ENCODE measurements around the gene SMIM45.

The SMIM45 gene

DNA sequence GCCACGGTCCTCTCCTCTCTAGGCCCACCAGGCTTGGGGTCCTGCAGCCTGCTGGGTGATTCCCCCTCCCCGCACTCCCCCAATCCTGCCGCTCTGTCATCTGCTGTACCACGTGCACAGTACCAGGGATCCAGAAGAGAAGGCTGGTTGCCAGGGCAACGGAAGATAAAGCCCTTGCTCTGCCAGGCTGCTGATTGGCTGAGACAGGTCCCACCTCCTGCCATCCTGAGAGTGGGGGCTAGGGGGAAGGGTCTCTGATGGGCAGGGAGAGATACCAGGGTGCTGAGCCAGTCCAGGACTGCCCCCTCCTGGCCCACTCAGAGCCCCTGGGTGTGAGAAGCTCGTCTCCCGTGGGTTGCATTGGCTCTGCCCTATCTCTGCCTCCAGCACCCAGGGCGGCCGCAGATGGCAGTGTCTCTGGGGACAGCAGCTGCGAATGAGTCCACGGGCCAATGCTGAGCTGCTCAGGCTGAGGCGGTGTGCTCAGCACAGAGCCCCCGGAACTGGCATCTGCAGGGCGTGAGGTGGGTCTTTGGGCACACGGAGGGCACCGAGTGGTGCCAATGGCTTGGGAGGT is at the start of gene SMIM45:
TSS of gene SMIM45 (plus strand) at position 253 of the 577 bp plus-strand sequence.
- DNase-seq, result no peak

DNA sequence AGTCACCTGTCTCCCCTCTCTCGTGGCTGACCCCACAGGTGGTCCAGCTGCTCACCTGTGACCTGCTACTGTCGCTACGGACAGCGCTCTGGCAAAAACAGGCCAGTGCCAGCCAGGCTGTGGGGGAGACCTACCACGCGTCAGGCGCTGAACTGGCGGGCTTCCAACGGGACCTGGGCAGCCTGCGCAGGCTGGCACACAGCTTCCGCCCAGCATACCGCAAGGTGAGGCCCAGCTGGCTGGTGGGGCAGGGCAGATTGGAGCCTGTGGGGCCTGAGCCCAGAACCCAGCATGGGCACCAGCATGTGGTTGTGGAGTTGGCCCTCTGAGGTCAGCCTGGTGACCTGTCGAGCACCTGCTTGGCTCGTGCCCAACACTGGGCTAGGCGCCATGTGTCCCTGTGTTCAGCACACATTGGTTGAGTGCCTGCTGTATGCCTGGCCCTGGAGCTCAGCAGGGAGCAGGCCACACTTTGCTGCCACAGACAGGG is 49.0 kb upstream of the SMIM45 start:
- no peak for DNase-seq

DNA sequence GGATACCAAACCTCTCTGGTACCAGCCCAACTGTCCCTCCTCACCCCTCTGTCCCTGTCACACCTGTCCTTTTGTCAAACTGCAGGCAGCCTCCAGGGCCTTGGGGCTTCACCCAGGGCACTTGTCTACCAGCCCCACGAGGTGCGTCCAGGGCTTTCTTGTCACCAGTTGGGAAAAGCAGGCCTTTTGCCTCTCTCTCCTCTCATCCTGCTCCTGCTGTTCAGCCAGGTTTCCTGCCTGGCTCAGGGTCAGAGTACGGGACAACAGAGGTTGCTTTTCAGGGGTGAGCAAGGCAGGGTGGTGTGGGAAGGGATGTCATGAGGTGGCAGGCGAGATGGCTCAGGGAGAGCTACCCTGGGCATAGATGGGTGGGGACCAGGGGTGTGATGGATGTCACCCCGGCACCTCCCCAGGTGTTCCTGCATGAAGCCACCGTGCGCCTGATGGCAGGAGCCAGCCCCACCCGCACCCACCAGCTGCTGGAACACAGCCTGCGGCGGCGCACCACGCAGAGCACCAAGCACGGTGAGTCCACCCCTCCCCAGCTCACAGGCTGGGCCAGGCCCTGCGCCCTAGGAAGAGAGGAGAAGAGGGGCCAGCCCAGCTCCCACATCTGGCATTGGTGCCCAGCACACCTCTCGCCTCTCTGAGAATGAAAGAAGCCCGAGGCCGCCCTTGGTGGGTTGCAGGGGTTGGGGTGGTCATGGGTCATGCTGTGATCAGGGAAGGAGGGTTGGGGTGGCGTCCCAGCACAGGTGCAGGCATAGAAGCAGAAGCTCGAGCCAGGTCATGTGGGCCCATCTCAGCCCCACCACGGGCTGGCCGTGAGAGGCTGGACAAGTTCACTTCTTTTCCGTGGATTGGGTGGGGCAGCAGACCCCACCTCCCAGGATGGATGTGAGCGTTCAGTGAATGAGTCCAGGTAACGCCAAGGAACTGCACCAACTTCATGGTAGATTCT is 47.2 kb upstream of the SMIM45 start:
- no peak for DNase-seq

DNA sequence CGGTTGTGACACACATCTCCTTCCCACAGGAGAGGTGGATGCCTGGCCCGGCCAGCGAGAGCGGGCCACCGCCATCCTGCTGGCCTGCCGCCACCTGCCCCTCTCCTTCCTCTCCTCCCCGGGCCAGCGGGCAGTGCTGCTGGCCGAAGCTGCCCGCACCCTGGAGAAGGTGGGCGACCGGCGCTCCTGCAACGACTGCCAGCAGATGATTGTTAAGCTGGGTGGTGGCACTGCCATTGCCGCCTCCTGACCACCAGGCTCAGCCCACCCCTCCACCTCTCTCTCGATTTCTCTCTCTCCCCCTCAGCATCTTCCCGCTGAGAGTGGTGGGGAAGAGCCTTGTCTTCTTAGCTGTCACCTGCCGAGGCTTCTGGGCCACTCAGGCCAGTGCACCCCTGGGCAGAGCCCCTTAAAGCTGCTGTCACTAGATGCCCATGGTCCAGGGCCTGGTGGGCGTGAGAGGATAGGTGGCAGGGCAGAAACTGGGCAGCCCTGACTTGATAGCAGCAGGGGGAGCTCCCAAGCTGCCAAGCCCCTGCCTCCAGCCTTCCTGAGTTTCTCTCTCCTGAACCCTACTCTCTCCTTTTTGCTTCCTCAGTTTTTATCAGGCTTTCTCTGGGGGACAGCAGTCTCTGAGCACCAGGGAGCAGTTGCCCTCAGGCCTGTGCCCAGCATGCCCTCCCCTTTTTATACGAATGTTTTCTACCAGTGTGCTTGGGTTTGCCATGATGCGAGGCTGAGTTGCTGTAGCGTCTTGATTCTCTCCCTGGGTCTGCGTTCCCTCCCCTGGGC is 46.3 kb upstream of the SMIM45 start:
- no peak for DNase-seq

DNA sequence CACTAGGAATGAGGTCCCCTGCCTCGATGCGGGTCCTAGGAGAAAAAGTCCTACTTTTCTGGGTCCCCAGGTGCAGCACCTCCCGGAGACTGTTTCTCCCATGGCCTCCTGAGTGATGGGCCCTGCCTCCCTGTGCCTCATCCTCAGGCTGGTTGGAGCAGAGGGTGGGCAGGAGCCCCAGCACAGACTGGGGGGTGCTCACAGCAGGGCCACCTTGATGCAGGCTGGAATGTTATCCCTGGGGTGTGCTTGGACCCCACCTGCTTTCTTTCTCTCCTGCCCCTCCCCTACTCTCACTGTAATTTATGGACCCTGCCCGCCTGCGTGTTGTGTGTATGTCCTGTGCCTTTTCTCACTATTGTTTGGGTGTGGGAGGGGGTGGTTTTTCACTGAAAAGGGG is 45.1 kb upstream of the SMIM45 start:
- DNase-seq, result no peak

- DNase-seq, result no peak
Measured at GRCh38 chr22:41907436-41908401, 44.2 kb upstream of the SMIM45 start.

DNA sequence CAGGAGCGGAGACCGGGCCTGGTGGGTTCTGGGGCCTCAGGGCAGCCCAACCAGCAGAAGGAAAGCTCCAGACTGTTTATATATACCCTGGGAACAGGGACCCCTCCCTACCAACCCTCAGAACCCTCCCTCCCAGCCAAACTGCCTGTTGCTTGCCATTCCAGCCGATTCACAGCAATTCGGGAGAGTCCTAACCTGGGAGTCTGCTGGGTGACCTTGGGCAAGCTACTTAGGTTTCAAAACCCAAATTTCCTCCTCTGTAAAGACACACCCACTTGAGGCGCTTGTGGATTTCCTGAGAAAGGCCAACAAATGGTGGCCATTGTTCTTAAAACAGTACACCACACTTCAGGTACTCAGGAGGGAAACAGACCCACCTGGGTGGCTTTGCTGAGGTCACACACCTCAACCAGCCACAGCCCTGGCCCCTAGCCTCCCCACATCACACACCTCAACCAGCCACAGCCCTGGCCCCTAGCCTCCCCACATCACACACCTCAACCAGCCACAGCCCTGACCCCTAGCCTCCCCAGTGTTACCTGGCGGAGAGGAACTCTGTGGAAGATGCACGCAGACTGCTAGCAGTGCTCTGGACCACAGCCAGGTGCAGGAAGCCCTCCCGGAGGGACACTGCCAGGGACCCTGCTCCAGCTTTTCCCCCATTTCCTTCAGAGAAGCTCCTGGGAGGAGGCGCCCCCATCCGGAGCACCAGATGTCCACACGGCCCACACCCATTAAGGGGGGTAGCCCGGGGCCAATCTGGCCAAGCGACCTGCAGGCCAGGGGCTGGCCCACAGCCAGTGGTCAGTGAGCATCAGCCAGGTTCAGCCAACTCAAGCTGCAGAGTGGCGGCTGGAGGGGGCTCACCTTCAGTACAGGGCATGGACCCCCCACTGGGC is 43.3 kb upstream of the SMIM45 start:
- peak; percentile 26 for DNase-seq

GRCh38 chr22:41909310-41910049 is 42.5 kb upstream of the SMIM45 start:
- no peak for DNase-seq

DNA sequence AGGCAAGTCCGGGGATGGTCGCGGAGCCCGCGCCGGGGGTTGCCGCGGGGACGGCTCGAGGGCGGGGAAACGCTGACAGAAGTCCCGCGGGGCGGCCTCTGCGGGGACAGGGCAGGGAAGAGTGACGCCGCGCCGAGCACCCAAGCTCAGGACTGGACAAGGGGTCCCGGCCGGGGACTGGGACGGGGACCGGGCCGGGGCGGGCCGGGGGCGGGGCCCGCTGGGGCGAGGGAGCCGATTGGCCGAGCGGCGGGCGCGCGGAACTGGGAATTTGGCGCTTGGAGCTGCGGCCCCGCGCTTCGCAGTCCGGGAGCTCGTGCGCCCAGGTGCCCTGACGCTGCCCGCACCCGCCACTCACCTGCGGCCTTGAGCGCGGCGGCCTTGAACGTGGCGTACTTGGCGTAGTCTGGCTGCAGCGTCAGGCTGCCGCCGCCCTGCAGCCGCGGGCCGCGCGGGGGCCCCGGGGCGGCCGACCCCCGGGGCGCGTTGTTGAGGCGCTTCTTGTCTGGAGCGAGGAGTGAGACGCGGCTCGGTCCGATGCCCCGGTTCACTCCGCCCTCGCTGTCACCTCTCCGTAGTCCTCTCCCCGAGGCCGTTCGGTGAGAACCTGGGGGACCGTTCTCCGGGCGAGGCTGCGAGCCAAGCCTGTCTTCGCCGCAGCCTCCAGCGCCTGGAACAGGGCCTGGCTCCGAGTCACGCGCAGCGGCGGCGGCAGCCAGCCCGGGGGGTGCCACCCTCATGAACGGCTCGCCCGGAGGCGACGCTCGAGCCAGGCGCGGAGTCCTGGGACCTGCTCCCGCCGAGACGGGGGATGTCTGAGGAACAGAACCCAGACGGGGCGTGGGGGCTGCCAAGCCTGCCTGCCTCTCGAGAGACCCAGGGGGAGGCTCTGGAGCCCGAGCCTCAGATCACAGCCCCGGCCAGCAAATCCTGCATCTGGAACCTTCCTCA is 41.6 kb upstream of the SMIM45 start:
- DNase-seq, result peak; percentile 37

GRCh38 chr22:41911001-41911611 is 40.8 kb upstream of the SMIM45 start:
- DNase-seq, result peak; percentile 35

DNA sequence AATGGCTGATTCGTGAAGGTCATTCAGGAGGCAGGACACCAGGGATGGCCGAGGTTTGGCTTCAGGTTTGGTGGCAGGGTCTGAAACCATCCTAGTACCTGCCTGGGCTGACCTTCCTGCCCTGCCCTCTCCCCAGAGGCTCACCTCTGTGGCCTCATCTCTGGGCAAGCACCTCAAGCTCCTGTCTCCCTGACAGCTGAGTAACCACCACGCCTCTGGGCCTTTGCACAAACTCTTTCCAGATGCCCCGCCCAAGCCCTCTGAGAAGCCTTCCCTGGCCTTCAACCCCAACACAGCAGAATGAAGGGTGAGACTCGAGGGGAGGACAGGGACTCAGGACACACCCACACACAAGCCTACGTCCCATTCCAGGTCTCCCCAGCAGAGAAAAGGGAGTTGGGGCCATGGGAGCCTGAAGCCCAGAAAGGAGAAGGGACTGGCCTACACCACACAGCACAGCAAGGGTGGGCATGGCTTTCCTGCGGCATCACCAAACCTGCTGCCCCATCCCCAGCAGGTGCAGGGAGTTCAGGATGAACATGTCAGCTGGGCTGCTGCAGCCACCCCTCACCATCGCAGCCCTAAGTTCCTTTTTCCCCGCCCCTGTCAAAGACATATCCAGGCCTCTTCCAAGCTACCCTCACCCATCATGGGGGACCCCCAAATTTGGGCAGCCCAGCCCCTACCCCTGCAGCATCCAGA is 39.5 kb upstream of the SMIM45 start:
- DNase-seq, result no peak

- no peak for DNase-seq
Measured at GRCh38 chr22:41913040-41913719, 38.8 kb upstream of the SMIM45 start.

- no peak for DNase-seq
Measured at GRCh38 chr22:41913842-41914534, 38.0 kb upstream of the SMIM45 start.

- no peak for DNase-seq
Measured at GRCh38 chr22:41914611-41915034, 37.3 kb upstream of the SMIM45 start.

DNA sequence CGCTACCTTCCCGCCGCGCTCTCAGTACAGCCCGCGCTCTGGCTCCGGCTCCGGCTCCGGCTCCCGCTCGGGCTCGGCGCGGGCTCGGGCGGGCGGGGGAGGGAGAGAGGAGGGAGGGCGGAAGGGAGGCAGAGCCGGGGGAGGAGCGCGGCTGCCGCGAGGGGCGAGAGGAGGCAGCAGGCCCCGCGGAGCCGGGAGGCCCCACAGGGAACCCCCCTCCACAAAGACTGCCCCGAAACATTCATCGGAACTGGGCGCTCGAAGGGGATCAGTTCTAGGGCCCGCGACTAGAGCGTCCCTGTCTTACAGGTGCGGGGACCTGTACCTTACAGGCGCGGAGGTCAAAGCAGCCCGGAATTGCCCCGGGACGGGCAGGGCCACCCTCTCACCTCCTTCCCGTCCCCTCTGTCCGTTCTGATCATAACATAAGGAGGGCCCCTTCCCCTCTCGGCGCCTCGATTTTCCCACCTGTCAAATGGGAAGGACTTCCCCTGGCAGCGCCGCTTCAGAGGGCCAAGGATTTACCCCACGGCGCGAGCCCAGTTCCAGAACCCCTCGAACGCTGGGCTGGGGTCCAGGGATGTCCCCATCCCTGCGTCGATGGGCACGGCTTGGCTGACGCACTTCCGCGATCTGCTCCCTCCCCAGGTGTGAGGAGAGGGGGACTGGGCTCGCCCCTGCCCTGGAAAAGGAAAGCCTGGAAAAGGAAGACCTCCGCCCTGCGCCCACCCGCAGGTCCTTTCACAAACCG is 36.7 kb upstream of the SMIM45 start, which contains the start of gene SHISA8:
TSS of gene SHISA8 (minus strand) at position 40 of the 751 bp plus-strand sequence. CDS start 407 bp downstream, outside the sequence.
- DNase-seq, result peak; percentile 76
